ENCODE results near the gene CYTL1. TPM values are rescaled to one million over a fixed set of nuclear protein-coding genes. Genes with fewer than 3 reads are reported as not detected.

CYTL1 gene
- total RNA-seq, 6 experiments from 2014 or later: not detected

- Mint-ChIP-seq H3K36me3 (ENCODE audit: low read depth) (no peaks in the 10 kb centered on the region), H3K4me3 (no peak overlapping the region), H3K27ac (no peak overlapping the region), H3K27me3 (ENCODE audit: insufficient read depth) (peaks cover 28% of the 10 kb centered on the region), H3K9me3 (no peaks in the 10 kb centered on the region), H3K4me1 (ENCODE audit: low read depth) (peaks cover 36% of the 10 kb centered on the region)
- TF ChIP-seq CTCF (IDR thresholded peaks at IDR 0.05): no peak
- no peak for DNase-seq
Observed at GRCh38 chr4:5032813-5033212, 13.6 kb upstream of the CYTL1 start.

- no peak overlapping the region for H3K4me3 Mint-ChIP-seq
- no peak overlapping the region for H3K27ac Mint-ChIP-seq
- H3K27me3 Mint-ChIP-seq (ENCODE audit: insufficient read depth): peaks cover 39% of the 10 kb centered on the region
- no peak for TF ChIP-seq CTCF (IDR thresholded peaks at IDR 0.05)
- peaks cover 22% of the 10 kb centered on the region for H3K4me1 Mint-ChIP-seq (ENCODE audit: low read depth)
- DNase-seq: no peak
- H3K36me3 Mint-ChIP-seq (ENCODE audit: low read depth): no peaks in the 10 kb centered on the region
- no peaks in the 10 kb centered on the region for H3K9me3 Mint-ChIP-seq
Observed at GRCh38 chr4:5030927-5031326, 11.7 kb upstream of the CYTL1 start.

GRCh38 chr4:5030221-5030620 lies 11.0 kb upstream of the CYTL1 start:
- Mint-ChIP-seq H3K9me3 (no peaks in the 10 kb centered on the region), H3K27ac (no peak overlapping the region), H3K4me1 (ENCODE audit: low read depth) (peaks cover 19% of the 10 kb centered on the region), H3K27me3 (ENCODE audit: insufficient read depth) (peaks cover 43% of the 10 kb centered on the region), H3K36me3 (ENCODE audit: low read depth) (no peaks in the 10 kb centered on the region), H3K4me3 (no peak overlapping the region)
- TF ChIP-seq CTCF (IDR thresholded peaks at IDR 0.05): no peak
- DNase-seq: no peak

GRCh38 chr4:5029447-5029846 lies 10.2 kb upstream of the CYTL1 start:
- H3K4me3 Mint-ChIP-seq: no peak overlapping the region
- H3K27ac Mint-ChIP-seq: no peak overlapping the region
- peaks cover 41% of the 10 kb centered on the region for H3K27me3 Mint-ChIP-seq (ENCODE audit: insufficient read depth)
- no peaks in the 10 kb centered on the region for H3K9me3 Mint-ChIP-seq
- DNase-seq: no peak
- TF ChIP-seq CTCF (IDR thresholded peaks at IDR 0.05): no peak
- no peaks in the 10 kb centered on the region for H3K36me3 Mint-ChIP-seq (ENCODE audit: low read depth)
- H3K4me1 Mint-ChIP-seq (ENCODE audit: low read depth): peaks cover 14% of the 10 kb centered on the region

GRCh38 chr4:5028480-5028879 lies 9.2 kb upstream of the CYTL1 start:
- H3K36me3 Mint-ChIP-seq (ENCODE audit: low read depth): no peaks in the 10 kb centered on the region
- H3K4me1 Mint-ChIP-seq (ENCODE audit: low read depth): peaks cover 4% of the 10 kb centered on the region
- H3K4me3 Mint-ChIP-seq: no peak overlapping the region
- DNase-seq: no peak
- no peak overlapping the region for H3K27ac Mint-ChIP-seq
- TF ChIP-seq CTCF (IDR thresholded peaks at IDR 0.05): no peak
- peaks cover 6% of the 10 kb centered on the region; the same call in 1 of the 2 replicates for H3K9me3 Mint-ChIP-seq
- H3K27me3 Mint-ChIP-seq (ENCODE audit: insufficient read depth): peaks cover 35% of the 10 kb centered on the region

GRCh38 chr4:5027346-5027745 lies 8.1 kb upstream of the CYTL1 start:
- no peak for TF ChIP-seq CTCF (IDR thresholded peaks at IDR 0.05)
- H3K4me1 Mint-ChIP-seq (ENCODE audit: low read depth): no peaks in the 10 kb centered on the region
- DNase-seq: no peak
- H3K36me3 Mint-ChIP-seq (ENCODE audit: low read depth): no peaks in the 10 kb centered on the region
- H3K4me3 Mint-ChIP-seq: no peak overlapping the region
- H3K27ac Mint-ChIP-seq: no peak overlapping the region
- peaks cover 37% of the 10 kb centered on the region for H3K27me3 Mint-ChIP-seq (ENCODE audit: insufficient read depth)
- peaks cover 6% of the 10 kb centered on the region; the same call in 1 of the 2 replicates for H3K9me3 Mint-ChIP-seq

Data from HFFc6 (cell line).